Calu3 (cell line): ENCODE measurements around the gene TXK. TPM values are rescaled to one million over a fixed set of nuclear protein-coding genes. Genes with fewer than 3 reads are reported as not detected.

Experiments
- BruUV-seq: library from RNA; stranded (reverse); fragments of 400-500 nt; replicated peaks from 2 replicates; lab custom pipeline; 2021; lab: Mats Ljungman, UMichigan
- CTCF ChIA-PET: fragments of 300-600 bp; sonication (Branson Sonifier 250); formaldehyde crosslinking; loops from one replicate; lab custom pipeline; 2022; ENCODE audit warnings: antibody characterized with exemption; lab: Charles Lee
- DNase-seq: peaks from one replicate; pipeline ENCODE4 v3.0.0; 2022
- H3K27ac Mint-ChIP-seq: one replicate; pipeline ENCODE4 v1.8.0; 2022; ENCODE audit warnings: mixed read lengths; ENCODE audit not compliant: unreplicated experiment
- H3K27me3 Mint-ChIP-seq: one replicate; pipeline ENCODE4 v1.8.0; 2022; ENCODE audit warnings: mixed read lengths; ENCODE audit not compliant: unreplicated experiment
- H3K36me3 Mint-ChIP-seq: one replicate; pipeline ENCODE4 v1.8.0; 2022; ENCODE audit warnings: mild to moderate bottlenecking, moderate library complexity, mixed read lengths; ENCODE audit not compliant: insufficient read depth, unreplicated experiment
- H3K4me1 Mint-ChIP-seq: one replicate; pipeline ENCODE4 v1.8.0; 2022; ENCODE audit warnings: mild to moderate bottlenecking, low read depth, mixed read lengths; ENCODE audit not compliant: unreplicated experiment
- H3K4me3 Mint-ChIP-seq: one replicate; pipeline ENCODE4 v1.8.0; 2022; ENCODE audit warnings: mild to moderate bottlenecking, low read depth, moderate library complexity, mixed read lengths; ENCODE audit not compliant: unreplicated experiment
- H3K9me3 Mint-ChIP-seq: one replicate; pipeline ENCODE4 v1.8.0; 2022; ENCODE audit warnings: low read depth, mixed read lengths; ENCODE audit not compliant: unreplicated experiment
- intact Hi-C: fragments of 100-400 bp; cut with micrococcal nuclease; formaldehyde crosslinking; loops from one replicate; pipeline ENCODE4 v1.10.0; 2022; ENCODE audit not compliant: unreplicated experiment
- total RNA-seq: library from RNA; stranded (reverse); gene quantifications from 2 replicates; pipeline ENCODE4 v1.2.3, GENCODE V29; 2022
- TF ChIP-seq, protein P1 (sequence below): fragments of 200-600 bp; IDR thresholded peaks from one replicate; pipeline ENCODE4 v1.8.0; 2022; ENCODE audit warnings: antibody characterized with exemption; ENCODE audit not compliant: unreplicated experiment

TXK gene
- total RNA-seq, 1 experiment from 2014 or later = 2.8 TPM

DNA sequence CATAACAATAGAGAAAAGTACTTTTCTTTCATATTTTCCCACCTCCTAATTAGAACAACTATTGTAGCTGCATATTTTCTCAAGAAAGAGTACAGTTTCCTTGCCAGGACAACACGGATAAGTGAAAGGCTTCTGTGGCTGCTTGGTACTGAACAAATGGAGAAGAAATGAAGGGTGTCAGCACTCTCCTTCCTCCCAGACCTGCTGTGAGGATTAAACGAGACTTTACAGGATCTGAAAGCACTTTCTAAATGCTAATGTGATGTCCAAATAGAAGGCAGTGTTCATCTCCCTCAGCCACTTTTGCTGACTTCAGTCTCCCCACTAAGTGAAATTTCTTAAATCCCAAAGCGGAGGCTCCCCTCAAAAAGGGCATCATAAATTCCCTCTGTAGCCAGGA lies 103.6 kb downstream of the TXK start:
- BruUV-seq = no TSS peak
- Mint-ChIP-seq H3K4me3 (no peak overlapping the region), H3K27ac (no peak overlapping the region), H3K9me3 (no peaks in the 10 kb centered on the region), H3K27me3 (no peaks in the 10 kb centered on the region), H3K4me1 (peaks cover 20% of the 10 kb centered on the region), H3K36me3 (peaks cover 21% of the 10 kb centered on the region)
- intact Hi-C loops = loop anchor here (5.0 kb wide), 1 partner anchor 42 kb away; no protein-coding TSS in a partner anchor
- TF ChIP-seq, protein P1, sequence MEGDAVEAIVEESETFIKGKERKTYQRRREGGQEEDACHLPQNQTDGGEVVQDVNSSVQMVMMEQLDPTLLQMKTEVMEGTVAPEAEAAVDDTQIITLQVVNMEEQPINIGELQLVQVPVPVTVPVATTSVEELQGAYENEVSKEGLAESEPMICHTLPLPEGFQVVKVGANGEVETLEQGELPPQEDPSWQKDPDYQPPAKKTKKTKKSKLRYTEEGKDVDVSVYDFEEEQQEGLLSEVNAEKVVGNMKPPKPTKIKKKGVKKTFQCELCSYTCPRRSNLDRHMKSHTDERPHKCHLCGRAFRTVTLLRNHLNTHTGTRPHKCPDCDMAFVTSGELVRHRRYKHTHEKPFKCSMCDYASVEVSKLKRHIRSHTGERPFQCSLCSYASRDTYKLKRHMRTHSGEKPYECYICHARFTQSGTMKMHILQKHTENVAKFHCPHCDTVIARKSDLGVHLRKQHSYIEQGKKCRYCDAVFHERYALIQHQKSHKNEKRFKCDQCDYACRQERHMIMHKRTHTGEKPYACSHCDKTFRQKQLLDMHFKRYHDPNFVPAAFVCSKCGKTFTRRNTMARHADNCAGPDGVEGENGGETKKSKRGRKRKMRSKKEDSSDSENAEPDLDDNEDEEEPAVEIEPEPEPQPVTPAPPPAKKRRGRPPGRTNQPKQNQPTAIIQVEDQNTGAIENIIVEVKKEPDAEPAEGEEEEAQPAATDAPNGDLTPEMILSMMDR = no peak
- CTCF ChIA-PET = no interaction called here
- DNase-seq = no peak

DNA sequence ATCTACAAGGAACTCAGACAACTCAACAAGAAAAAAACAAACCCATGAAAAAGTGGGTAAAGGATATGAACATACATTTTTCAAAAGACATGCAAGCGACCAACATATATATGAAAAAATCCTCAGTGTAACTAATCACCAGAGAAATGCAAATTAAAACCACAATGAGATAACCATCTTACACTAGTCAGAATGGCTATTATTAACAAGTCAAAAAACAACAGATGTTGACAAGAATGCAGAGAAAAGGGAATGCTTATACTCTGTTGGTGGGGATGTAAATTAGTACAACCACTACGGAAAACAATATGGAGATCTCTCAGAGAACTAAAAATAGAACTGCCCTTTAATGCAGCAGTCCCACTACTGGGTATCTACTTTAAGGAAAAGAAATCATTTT lies 105.4 kb downstream of the TXK start:
- BruUV-seq = no TSS peak
- H3K9me3 Mint-ChIP-seq = no peaks in the 10 kb centered on the region
- no peaks in the 10 kb centered on the region for H3K27me3 Mint-ChIP-seq
- no peak overlapping the region for H3K27ac Mint-ChIP-seq
- CTCF ChIA-PET = no interaction called here
- DNase-seq = no peak
- no peak overlapping the region for H3K4me3 Mint-ChIP-seq
- TF ChIP-seq, protein P1 = no peak
- intact Hi-C loops = no loop called here
- peaks cover 21% of the 10 kb centered on the region for H3K36me3 Mint-ChIP-seq
- peaks cover 20% of the 10 kb centered on the region for H3K4me1 Mint-ChIP-seq

DNA sequence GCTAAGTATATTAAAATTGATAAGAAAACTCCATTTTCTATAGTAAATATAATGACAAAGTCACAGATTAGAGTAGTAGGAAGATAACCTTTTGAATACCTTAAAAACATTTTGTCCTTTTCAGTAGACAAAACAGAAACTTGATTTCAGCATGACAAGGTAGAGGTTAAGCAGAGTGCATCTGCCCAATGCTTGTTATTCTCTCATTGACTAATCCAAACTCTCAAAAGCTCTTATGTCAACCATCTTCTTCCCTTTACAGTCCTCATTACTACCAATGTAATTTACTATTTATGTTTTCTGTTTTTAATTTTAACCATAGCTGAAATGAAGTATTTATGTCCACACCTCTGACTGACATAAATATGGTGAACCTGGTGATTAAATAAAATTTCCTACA lies 106.4 kb downstream of the TXK start:
- TF ChIP-seq, protein P1 = no peak
- H3K27ac Mint-ChIP-seq = no peak overlapping the region
- CTCF ChIA-PET = no interaction called here

DNA sequence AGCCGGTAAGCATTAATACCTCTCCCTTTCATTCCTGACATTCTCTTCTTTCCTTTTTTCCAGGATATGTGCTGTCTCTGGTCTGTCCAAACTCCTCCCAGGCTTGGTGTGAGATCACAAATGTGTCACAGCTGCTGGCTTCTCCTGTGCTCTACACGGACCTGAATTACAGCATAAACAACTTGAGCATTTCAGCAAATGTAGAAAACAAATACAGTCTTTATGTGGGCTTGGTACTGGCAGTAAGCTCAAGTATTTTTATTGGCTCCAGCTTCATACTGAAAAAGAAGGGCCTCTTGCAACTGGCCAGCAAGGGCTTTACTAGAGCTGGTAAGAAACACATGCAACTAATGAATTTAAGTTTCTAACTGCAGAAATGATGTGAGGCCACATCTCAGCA lies 109.0 kb downstream of the TXK start:
- no TSS peak for BruUV-seq
- H3K4me1 Mint-ChIP-seq = peaks cover 12% of the 10 kb centered on the region
- DNase-seq = no peak
- no peaks in the 10 kb centered on the region for H3K27me3 Mint-ChIP-seq
- intact Hi-C loops = no loop called here
- no peak overlapping the region for H3K4me3 Mint-ChIP-seq
- CTCF ChIA-PET = no interaction called here
- H3K9me3 Mint-ChIP-seq = no peaks in the 10 kb centered on the region
- peaks cover 26% of the 10 kb centered on the region for H3K36me3 Mint-ChIP-seq
- H3K27ac Mint-ChIP-seq = no peak overlapping the region
- TF ChIP-seq, protein P1 = no peak

More for the DNA sequence above, 106.4 kb downstream of the TXK start:
- no TSS peak for BruUV-seq
- no peaks in the 10 kb centered on the region for H3K27me3 Mint-ChIP-seq
- intact Hi-C loops = no loop called here
- H3K36me3 Mint-ChIP-seq = peaks cover 21% of the 10 kb centered on the region
- no peak overlapping the region for H3K4me3 Mint-ChIP-seq
- H3K4me1 Mint-ChIP-seq = peaks cover 10% of the 10 kb centered on the region
- no peak for DNase-seq
- H3K9me3 Mint-ChIP-seq = no peaks in the 10 kb centered on the region
